Prostate gland (tissue), 2 donors: ENCODE results near the gene ELK1.

Experiments used
- POLR2A ChIP-seq: fragments of 450-650 bp; IDR thresholded peaks from one replicate; pipeline ENCODE4 v1.6.1; 2016; ENCODE audit warnings: antibody characterized with exemption, mild to moderate bottlenecking
- POLR2AphosphoS5 ChIP-seq: sonication (generic); formaldehyde crosslinking; IDR thresholded peaks from one replicate; pipeline ENCODE4 v1.6.1; 2017; ENCODE audit warnings: antibody characterized with exemption
- TF ChIP-seq, protein P1 (sequence below), 4 experiments: fragments of 200-600 bp in 2 of 4; fragments of 450-650 bp in 2 of 4; sonication (generic) in 2 of 4; IDR thresholded peaks; 1 replicate in 3 of 4; 2 replicates in 1 of 4; pipeline ENCODE4 v1.5.1; 2016 to 2019; ENCODE audit warnings: antibody characterized with exemption in 4 of 4, mild to moderate bottlenecking in 2 of 4, moderate library complexity in 2 of 4

DNA sequence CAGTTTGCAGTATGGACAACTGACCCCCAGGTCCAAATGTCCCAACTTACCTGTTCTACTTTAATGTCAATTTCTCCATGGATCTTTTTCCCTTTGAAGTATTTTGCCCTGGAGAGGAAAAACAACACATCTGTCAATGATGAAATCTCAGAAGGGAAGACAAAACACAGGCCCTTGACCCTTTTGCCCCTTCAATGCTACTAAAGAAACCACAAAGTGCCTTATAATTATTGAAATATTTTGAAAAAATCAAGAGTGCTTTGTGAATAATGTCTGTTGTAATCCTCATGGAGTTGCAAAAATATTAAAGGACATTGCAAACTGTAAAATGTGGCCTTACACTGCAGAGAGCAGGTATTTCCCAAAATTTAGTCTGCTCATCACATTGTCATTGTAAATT, 43.3 kb downstream of the ELK1 start:
- no peak for TF ChIP-seq POLR2A
- no peak for TF ChIP-seq POLR2AphosphoS5
- TF ChIP-seq, protein P1, sequence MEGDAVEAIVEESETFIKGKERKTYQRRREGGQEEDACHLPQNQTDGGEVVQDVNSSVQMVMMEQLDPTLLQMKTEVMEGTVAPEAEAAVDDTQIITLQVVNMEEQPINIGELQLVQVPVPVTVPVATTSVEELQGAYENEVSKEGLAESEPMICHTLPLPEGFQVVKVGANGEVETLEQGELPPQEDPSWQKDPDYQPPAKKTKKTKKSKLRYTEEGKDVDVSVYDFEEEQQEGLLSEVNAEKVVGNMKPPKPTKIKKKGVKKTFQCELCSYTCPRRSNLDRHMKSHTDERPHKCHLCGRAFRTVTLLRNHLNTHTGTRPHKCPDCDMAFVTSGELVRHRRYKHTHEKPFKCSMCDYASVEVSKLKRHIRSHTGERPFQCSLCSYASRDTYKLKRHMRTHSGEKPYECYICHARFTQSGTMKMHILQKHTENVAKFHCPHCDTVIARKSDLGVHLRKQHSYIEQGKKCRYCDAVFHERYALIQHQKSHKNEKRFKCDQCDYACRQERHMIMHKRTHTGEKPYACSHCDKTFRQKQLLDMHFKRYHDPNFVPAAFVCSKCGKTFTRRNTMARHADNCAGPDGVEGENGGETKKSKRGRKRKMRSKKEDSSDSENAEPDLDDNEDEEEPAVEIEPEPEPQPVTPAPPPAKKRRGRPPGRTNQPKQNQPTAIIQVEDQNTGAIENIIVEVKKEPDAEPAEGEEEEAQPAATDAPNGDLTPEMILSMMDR (IDR thresholded peaks at IDR 0.05): no peak
